Measurements from ENCODE around the gene LTBP4. TPM values are rescaled to one million over a fixed set of nuclear protein-coding genes. Genes with fewer than 3 reads are reported as not detected.
"Not testable (repeated sequence)": the region's sequence is repeated elsewhere in the genome, so short reads cannot be mapped to it uniquely, and the experiment has no call there.

Gene LTBP4
- total and polyA plus RNA-seq, 2 experiments from 2014 or later = 50.2 to 163 TPM

- WGBS (ENCODE audit: low lambda C conversion rate, missing lambda C conversion rate) = 96% methylated on average over 3 of the region's 3 CpGs
- H3K4me3 ChIP-seq = no peak overlapping the region
- H2AFZ ChIP-seq = no peak overlapping the region
- H4K20me1 ChIP-seq (ENCODE audit: insufficient read depth, poor library complexity, severe bottlenecking) = no peaks in the 10 kb centered on the region
- H3K79me2 ChIP-seq = no peaks in the 10 kb centered on the region
- no peak overlapping the region for H3K4me2 ChIP-seq
- no peaks in the 10 kb centered on the region for H3K4me1 ChIP-seq (ENCODE audit: insufficient read depth)
- DNase-seq (ENCODE audit: low spot score) = no peak
- TF ChIP-seq EZH2 (IDR thresholded peaks at IDR 0.05; ENCODE audit: borderline replicate concordance) (no peak), EZH2phosphoT487 (IDR thresholded peaks at IDR 0.05; ENCODE audit: low read depth, severe bottlenecking, unreplicated experiment) (no peak)
- TF ChIP-seq, protein P1, sequence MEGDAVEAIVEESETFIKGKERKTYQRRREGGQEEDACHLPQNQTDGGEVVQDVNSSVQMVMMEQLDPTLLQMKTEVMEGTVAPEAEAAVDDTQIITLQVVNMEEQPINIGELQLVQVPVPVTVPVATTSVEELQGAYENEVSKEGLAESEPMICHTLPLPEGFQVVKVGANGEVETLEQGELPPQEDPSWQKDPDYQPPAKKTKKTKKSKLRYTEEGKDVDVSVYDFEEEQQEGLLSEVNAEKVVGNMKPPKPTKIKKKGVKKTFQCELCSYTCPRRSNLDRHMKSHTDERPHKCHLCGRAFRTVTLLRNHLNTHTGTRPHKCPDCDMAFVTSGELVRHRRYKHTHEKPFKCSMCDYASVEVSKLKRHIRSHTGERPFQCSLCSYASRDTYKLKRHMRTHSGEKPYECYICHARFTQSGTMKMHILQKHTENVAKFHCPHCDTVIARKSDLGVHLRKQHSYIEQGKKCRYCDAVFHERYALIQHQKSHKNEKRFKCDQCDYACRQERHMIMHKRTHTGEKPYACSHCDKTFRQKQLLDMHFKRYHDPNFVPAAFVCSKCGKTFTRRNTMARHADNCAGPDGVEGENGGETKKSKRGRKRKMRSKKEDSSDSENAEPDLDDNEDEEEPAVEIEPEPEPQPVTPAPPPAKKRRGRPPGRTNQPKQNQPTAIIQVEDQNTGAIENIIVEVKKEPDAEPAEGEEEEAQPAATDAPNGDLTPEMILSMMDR (IDR thresholded peaks at IDR 0.05; ENCODE audit: poor library complexity) = no peak
- no peak overlapping the region for H3K27ac ChIP-seq
- H3K9me2 ChIP-seq (replicated peaks; ENCODE audit: insufficient read depth) = no peaks in the 10 kb centered on the region
- no peaks in the 10 kb centered on the region for H3K9me3 ChIP-seq (ENCODE audit: low read depth)
- H3K27me3 ChIP-seq = peaks cover 26% of the 10 kb centered on the region
- H3K36me3 ChIP-seq (replicated peaks; ENCODE audit: insufficient read depth, low read depth) = no peaks in the 10 kb centered on the region
Observed at GRCh38 chr19:40559394-40559793, 41.8 kb upstream of the LTBP4 start.

DNA sequence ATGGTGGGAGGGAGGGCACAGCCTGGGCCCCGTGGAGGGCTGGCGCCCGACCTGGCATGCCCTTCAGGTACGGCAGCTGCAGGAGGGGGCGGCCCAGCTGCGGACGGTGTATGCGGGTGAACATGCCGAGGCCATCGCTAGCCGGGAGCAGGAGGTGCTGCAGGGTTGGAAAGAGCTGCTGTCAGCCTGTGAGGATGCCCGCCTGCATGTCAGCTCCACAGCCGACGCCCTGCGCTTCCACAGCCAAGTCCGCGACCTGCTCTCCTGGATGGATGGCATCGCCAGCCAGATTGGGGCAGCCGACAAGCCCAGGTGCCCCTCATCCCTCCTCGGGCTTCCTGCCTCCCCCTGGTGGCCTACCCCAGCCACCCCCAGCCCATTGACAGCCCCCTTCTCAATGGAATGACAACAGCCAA lies 41.1 kb upstream of the LTBP4 start:
- WGBS (ENCODE audit: low lambda C conversion rate, missing lambda C conversion rate) = 87% methylated on average over 18 of the region's 20 CpGs
- H4K20me1 ChIP-seq (ENCODE audit: insufficient read depth, poor library complexity, severe bottlenecking) = no peaks in the 10 kb centered on the region
- no peaks in the 10 kb centered on the region for H3K36me3 ChIP-seq (replicated peaks; ENCODE audit: insufficient read depth, low read depth)
- no peaks in the 10 kb centered on the region for H3K9me2 ChIP-seq (replicated peaks; ENCODE audit: insufficient read depth)
- no peaks in the 10 kb centered on the region for H3K4me1 ChIP-seq (ENCODE audit: insufficient read depth)
- H3K4me2 ChIP-seq = no peak overlapping the region
- no peak overlapping the region for H2AFZ ChIP-seq
- TF ChIP-seq EZH2phosphoT487 (IDR thresholded peaks at IDR 0.05; ENCODE audit: low read depth, severe bottlenecking, unreplicated experiment) = no peak
- TF ChIP-seq EZH2 (IDR thresholded peaks at IDR 0.05; ENCODE audit: borderline replicate concordance) = no peak
- TF ChIP-seq, protein P1 (IDR thresholded peaks at IDR 0.05; ENCODE audit: poor library complexity) = no peak
- DNase-seq (ENCODE audit: low spot score) = no peak
- peaks cover 23% of the 10 kb centered on the region for H3K27me3 ChIP-seq
- H3K9me3 ChIP-seq (ENCODE audit: low read depth) = no peaks in the 10 kb centered on the region
- no peak overlapping the region for H3K4me3 ChIP-seq
- H3K27ac ChIP-seq = no peak overlapping the region
- no peaks in the 10 kb centered on the region for H3K79me2 ChIP-seq

DNA sequence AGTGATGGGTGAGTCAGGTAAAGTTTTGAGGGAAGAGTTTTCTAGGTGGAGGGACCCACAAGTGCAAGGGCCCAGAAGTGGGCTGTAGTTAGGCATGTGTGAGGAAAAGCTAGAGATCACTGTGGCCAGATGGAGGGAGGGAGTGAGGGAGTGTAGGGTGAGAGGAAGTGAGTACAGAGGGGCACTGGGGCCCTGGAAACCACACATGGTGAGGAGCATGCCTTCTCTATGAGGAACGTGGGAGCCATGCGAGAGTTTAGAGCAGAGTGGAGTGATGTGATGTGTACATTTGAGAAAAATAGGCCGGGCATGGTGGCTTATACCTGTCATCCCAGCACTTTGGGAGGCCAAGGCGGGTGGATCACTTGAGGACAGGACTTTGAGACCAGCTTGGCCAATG lies 39.2 kb upstream of the LTBP4 start:
- H3K4me1 ChIP-seq (ENCODE audit: insufficient read depth) = no peaks in the 10 kb centered on the region
- H4K20me1 ChIP-seq (ENCODE audit: insufficient read depth, poor library complexity, severe bottlenecking) = no peaks in the 10 kb centered on the region
- TF ChIP-seq EZH2phosphoT487 (IDR thresholded peaks at IDR 0.05; ENCODE audit: low read depth, severe bottlenecking, unreplicated experiment) (no peak), EZH2 (IDR thresholded peaks at IDR 0.05; ENCODE audit: borderline replicate concordance) (no peak)
- TF ChIP-seq, protein P1 (IDR thresholded peaks at IDR 0.05; ENCODE audit: poor library complexity) = no peak
- H2AFZ ChIP-seq = no peak overlapping the region
- H3K9me2 ChIP-seq (replicated peaks; ENCODE audit: insufficient read depth) = no peaks in the 10 kb centered on the region
- H3K27ac ChIP-seq = no peak overlapping the region
- H3K79me2 ChIP-seq = no peaks in the 10 kb centered on the region
- H3K27me3 ChIP-seq = peaks cover 31% of the 10 kb centered on the region
- 80% methylated on average over 4 of the region's 4 CpGs for WGBS (ENCODE audit: low lambda C conversion rate, missing lambda C conversion rate)
- no peaks in the 10 kb centered on the region for H3K9me3 ChIP-seq (ENCODE audit: low read depth)
- DNase-seq (ENCODE audit: low spot score) = no peak
- H3K4me3 ChIP-seq = no peak overlapping the region
- no peaks in the 10 kb centered on the region for H3K36me3 ChIP-seq (replicated peaks; ENCODE audit: insufficient read depth, low read depth)
- H3K4me2 ChIP-seq = no peak overlapping the region

DNA sequence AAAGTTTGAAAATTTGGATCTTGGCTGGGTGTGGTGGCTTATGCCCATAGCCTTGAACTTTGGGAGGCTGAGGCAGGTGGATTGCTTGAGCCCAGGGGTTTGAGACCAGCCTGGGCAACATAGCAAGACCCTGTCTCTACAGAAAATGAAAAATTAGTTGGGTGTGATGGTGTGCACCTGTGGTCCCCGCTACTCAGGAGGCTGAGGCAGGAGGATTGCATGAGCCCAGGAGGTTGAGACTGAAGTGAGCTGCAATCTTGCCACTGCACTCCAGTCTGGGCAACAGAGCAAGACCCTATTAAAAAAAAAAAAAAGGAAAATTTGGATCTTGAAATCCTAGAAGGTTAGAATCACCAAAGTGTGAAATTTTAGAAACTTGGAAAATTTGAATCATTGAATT lies 36.6 kb upstream of the LTBP4 start:
- peaks cover 57% of the 10 kb centered on the region for H3K27me3 ChIP-seq
- H3K9me3 ChIP-seq (ENCODE audit: low read depth); DNase-seq (ENCODE audit: low spot score); H2AFZ ChIP-seq; H3K9me2 ChIP-seq (replicated peaks; ENCODE audit: insufficient read depth); H3K27ac ChIP-seq; H3K4me1 ChIP-seq (ENCODE audit: insufficient read depth); H3K4me3 ChIP-seq; H3K79me2 ChIP-seq; H3K36me3 ChIP-seq (replicated peaks; ENCODE audit: insufficient read depth, low read depth); H3K4me2 ChIP-seq; H4K20me1 ChIP-seq (ENCODE audit: insufficient read depth, poor library complexity, severe bottlenecking): not testable (repeated sequence)
- WGBS (ENCODE audit: low lambda C conversion rate, missing lambda C conversion rate) = 82% methylated on average over 1 of the region's 1 CpG

Data from hepatocyte (in vitro differentiated cells).